Body of pancreas (tissue), 4 donors: ENCODE data around the gene SLC35F3.

ENCODE experiments used
- POLR2A ChIP-seq, 3 donors: fragments of 450-650 bp; IDR thresholded peaks; one replicate each; pipeline ENCODE4 v1.6.1; 2016; ENCODE audit warnings: antibody characterized with exemption in 3 of 3, mild to moderate bottlenecking in 2 of 3
- TF ChIP-seq, protein P1 (sequence below), 7 experiments: fragments of 450-650 bp in 4 of 7; fragments of 200-600 bp in 3 of 7; sonication (generic) in 3 of 7; IDR thresholded peaks; one replicate each; pipeline ENCODE4 v1.5.1; 2016 to 2019; ENCODE audit warnings: antibody characterized with exemption in 7 of 7

DNA sequence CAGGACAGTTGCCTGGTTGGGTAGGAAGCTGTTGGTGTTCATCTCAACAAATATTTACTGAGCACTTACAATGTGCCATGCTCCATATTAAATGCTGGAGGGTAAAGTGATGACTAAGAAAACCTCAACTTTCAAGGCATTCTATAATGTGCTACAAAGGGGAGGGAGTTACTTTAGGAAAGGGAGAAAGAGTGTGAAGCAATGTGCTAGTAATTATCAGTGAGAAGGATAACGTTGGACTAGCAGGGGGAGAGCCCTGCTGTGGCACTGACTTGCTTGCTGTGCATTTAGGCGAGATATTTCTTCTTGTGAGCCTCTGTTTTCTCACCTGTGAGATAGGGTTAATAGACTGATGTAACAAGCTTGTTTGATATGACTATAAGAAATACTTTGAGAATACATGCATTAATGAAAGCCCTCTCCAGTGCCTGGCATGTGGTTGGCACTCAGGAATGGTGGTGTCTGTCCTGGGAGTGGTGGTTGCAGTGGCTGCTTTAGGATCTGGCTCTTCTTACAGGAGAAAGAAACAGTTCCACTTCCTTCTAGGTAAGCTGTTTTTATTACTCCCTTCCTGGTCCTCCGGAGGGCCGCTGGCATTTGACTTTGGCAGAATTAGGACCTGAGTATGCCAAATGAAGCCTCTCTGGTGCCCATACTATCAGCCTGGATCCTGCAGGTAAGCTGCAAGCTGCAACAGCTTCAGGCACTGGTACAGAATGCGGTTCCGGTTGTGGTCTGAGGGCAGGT, 357.7 kb downstream of the SLC35F3 start:
- TF ChIP-seq, protein P1, sequence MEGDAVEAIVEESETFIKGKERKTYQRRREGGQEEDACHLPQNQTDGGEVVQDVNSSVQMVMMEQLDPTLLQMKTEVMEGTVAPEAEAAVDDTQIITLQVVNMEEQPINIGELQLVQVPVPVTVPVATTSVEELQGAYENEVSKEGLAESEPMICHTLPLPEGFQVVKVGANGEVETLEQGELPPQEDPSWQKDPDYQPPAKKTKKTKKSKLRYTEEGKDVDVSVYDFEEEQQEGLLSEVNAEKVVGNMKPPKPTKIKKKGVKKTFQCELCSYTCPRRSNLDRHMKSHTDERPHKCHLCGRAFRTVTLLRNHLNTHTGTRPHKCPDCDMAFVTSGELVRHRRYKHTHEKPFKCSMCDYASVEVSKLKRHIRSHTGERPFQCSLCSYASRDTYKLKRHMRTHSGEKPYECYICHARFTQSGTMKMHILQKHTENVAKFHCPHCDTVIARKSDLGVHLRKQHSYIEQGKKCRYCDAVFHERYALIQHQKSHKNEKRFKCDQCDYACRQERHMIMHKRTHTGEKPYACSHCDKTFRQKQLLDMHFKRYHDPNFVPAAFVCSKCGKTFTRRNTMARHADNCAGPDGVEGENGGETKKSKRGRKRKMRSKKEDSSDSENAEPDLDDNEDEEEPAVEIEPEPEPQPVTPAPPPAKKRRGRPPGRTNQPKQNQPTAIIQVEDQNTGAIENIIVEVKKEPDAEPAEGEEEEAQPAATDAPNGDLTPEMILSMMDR (IDR thresholded peaks at IDR 0.05), result no peak
- peak in 1 of 3 donors; percentile 6 for TF ChIP-seq POLR2A (IDR thresholded peaks at IDR 0.05)
